Panc1 (cell line): Measurements from ENCODE around the gene PLIN1. TPM values are rescaled to one million over a fixed set of nuclear protein-coding genes. Genes with fewer than 3 reads are reported as not detected.

Source experiments
- ATAC-seq: fragments of 200-7000 bp; cut with Tn5 transposase; 2 replicates; pipeline ENCODE4 v1.9.1; 2020; ENCODE audit warnings: mild to moderate bottlenecking, moderate library complexity
- BruUV-seq: library from RNA; stranded (reverse); fragments of 400-500 nt; replicated peaks from 2 replicates; lab custom pipeline; 2021; lab: Mats Ljungman, UMichigan
- CTCF ChIA-PET: fragments of 300-600 bp; sonication (Branson Sonifier 250); formaldehyde crosslinking; loops from one replicate; lab custom pipeline; 2022; ENCODE audit warnings: antibody characterized with exemption; lab: Charles Lee
- POLR2A ChIA-PET: fragments of 300-600 bp; sonication (Branson Sonifier 250); formaldehyde crosslinking; loops from one replicate; lab custom pipeline; 2022; ENCODE audit warnings: antibody characterized with exemption; lab: Charles Lee
- DNase-seq: peaks from one replicate; pipeline ENCODE4 v3.0.0-alpha.2; 2010; ENCODE audit warnings: low read depth, low spot score
- H3K27ac ChIP-seq: 2 replicates; pipeline ENCODE4 v1.5.1; 2011; ENCODE audit warnings: mild to moderate bottlenecking, low read length, inconsistent platforms
- H3K27me3 ChIP-seq: fragments of 200-500 bp; sonication (Bioruptor generic); 2 replicates; pipeline ENCODE4 v1.6.0; 2014; ENCODE audit warnings: low read length, inconsistent platforms; ENCODE audit not compliant: control insufficient read depth, insufficient read depth
- H3K36me3 ChIP-seq: fragments of 200-500 bp; sonication (Bioruptor generic); 2 replicates; pipeline ENCODE4 v1.5.1; 2014; ENCODE audit warnings: inconsistent platforms, mild to moderate bottlenecking, low read length, moderate library complexity; ENCODE audit not compliant: control insufficient read depth, insufficient read depth
- H3K4me1 ChIP-seq: 2 replicates; pipeline ENCODE4 v1.5.1; 2011; ENCODE audit warnings: inconsistent platforms, mild to moderate bottlenecking, low read length, moderate library complexity; ENCODE audit not compliant: control insufficient read depth, insufficient read depth
- H3K4me3 ChIP-seq, 2 experiments: 2 replicates each; pipeline ENCODE4 v1.5.1; 2011 to 2012; ENCODE audit warnings: low read depth in 2 of 2, low read length in 2 of 2, mild to moderate bottlenecking in 2 of 2, inconsistent platforms in 1 of 2, moderate library complexity in 1 of 2
- H3K9me3 ChIP-seq: fragments of 200-500 bp; sonication (Bioruptor generic); 2 replicates; pipeline ENCODE4 v1.5.1; 2014; ENCODE audit warnings: low read depth, mild to moderate bottlenecking, inconsistent platforms, low read length, moderate library complexity; ENCODE audit not compliant: control insufficient read depth, insufficient read depth
- POLR2AphosphoS5 ChIP-seq: IDR thresholded peaks from 2 replicates; pipeline ENCODE4 v1.6.1; 2012; ENCODE audit warnings: mild to moderate bottlenecking, low read depth, low read length, moderate library complexity
- REST ChIP-seq, 2 experiments: IDR thresholded peaks; 2 replicates each; pipeline ENCODE4 v1.6.1; 2011 to 2012; ENCODE audit warnings: low read depth in 2 of 2, control low read depth in 1 of 2, low read length in 1 of 2, mild to moderate bottlenecking in 1 of 2, moderate library complexity in 1 of 2; ENCODE audit not compliant: insufficient read depth in 1 of 2
- SIN3A ChIP-seq: IDR thresholded peaks from 2 replicates; pipeline ENCODE4 v1.6.1; 2012; ENCODE audit warnings: low read depth, mild to moderate bottlenecking, low read length, moderate library complexity, borderline replicate concordance; ENCODE audit not compliant: insufficient read depth
- TCF7L2 ChIP-seq: IDR thresholded peaks from 2 replicates; pipeline ENCODE4 v1.6.1; 2011; ENCODE audit warnings: mild to moderate bottlenecking, low read depth, low read length, inconsistent platforms
- in situ Hi-C: cut with HindIII; loops from 2 replicates; pipeline ENCODE4 v1.10.0; 2016; ENCODE audit warnings: low sequenced_read_pairs, low pct_unique_long_range_greater_than_20kb
- intact Hi-C: fragments of 100-400 bp; cut with micrococcal nuclease; formaldehyde crosslinking; loops from one replicate; pipeline ENCODE4 v1.10.0; 2022; ENCODE audit not compliant: unreplicated experiment
- total RNA-seq: library from RNA; stranded (reverse); gene quantifications from one replicate; pipeline ENCODE4 v1.2.1, GENCODE V29; 2021; ENCODE audit not compliant: unreplicated experiment
- TF ChIP-seq, protein P1 (sequence below): fragments of 450-650 bp; IDR thresholded peaks from 2 replicates; pipeline ENCODE4 v1.5.1; 2017; ENCODE audit warnings: mild to moderate bottlenecking

Gene PLIN1
- total RNA-seq, 1 experiment from 2014 or later, result 0.44 TPM

DNA sequence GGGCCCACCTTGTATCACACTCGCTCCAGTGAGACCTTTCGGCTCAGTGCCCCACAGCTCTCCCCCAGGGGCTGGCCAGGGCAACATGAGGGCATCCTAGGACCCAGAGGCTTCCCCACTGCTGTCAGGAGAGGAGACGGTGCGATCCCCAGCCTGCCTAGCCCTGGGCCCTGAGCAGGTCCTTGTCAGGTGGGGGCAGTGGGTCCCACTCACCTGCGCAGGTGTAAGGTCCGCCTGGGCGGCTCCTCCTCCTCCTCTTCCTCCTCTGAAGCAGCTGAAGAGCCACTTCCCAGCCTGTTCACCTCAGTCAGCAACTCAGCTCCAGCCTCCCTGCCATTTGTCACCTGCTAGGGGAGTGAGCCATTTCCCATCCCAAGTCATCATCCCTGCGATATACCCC is 33.5 kb downstream of the PLIN1 start:
- ChIA-PET POLR2A (no interaction called here), CTCF (interaction anchor here (0.6 to 0.9 kb wide), 2 partner anchors 23 to 287 kb away, joined by 3 read pairs; no protein-coding TSS in a partner anchor)
- no TSS peak for BruUV-seq
- TF ChIP-seq, protein P1, sequence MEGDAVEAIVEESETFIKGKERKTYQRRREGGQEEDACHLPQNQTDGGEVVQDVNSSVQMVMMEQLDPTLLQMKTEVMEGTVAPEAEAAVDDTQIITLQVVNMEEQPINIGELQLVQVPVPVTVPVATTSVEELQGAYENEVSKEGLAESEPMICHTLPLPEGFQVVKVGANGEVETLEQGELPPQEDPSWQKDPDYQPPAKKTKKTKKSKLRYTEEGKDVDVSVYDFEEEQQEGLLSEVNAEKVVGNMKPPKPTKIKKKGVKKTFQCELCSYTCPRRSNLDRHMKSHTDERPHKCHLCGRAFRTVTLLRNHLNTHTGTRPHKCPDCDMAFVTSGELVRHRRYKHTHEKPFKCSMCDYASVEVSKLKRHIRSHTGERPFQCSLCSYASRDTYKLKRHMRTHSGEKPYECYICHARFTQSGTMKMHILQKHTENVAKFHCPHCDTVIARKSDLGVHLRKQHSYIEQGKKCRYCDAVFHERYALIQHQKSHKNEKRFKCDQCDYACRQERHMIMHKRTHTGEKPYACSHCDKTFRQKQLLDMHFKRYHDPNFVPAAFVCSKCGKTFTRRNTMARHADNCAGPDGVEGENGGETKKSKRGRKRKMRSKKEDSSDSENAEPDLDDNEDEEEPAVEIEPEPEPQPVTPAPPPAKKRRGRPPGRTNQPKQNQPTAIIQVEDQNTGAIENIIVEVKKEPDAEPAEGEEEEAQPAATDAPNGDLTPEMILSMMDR, result no peak
- TF ChIP-seq SIN3A, result no peak
- TF ChIP-seq TCF7L2, result no peak
- TF ChIP-seq REST (IDR thresholded peaks at IDR 0.05; ENCODE audit: insufficient read depth in 1 of 2, low read depth in 2 of 2, low read length in 1 of 2), result no peak
- TF ChIP-seq POLR2AphosphoS5, result no peak
- ATAC-seq (0 out of 2 replicates have a peak, but pooled peaks have one; percentile 12), DNase-seq (no peak)
- in situ Hi-C loops, result no loop called here
- no peak overlapping the region for H3K4me3 ChIP-seq
- H3K27ac ChIP-seq, result no peak overlapping the region
- intact Hi-C loops, result no loop called here
- H3K27me3 ChIP-seq, result no peaks in the 10 kb centered on the region
- H3K9me3 ChIP-seq, result no peaks in the 10 kb centered on the region
- H3K4me1 ChIP-seq, result no peaks in the 10 kb centered on the region
- H3K36me3 ChIP-seq, result no peaks in the 10 kb centered on the region; the same call in 1 of the 2 replicates

DNA sequence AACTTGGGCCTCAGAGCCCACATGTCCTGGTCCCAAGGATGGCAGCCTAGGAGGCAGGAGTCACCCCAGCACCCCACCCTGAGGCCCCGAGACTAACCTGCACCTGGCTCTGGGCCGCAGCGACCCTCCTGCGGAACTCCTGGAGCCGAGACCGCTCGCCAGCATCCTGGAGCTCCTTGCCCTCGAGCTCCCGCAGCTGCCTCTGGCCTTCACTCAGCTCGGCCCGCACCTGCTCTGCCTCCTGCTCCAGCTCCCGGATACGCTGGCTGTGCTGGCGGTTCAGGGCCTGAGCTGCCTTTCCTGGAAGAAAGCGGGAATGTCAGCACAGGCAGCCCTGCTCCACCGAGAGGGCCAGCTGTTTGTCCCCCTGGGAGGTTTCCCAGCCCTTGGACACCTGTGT is 37.1 kb downstream of the PLIN1 start:
- no TSS peak for BruUV-seq
- no peaks in the 10 kb centered on the region for H3K4me1 ChIP-seq
- intact Hi-C loops (no loop called here), in situ Hi-C loops (no loop called here)
- POLR2A ChIA-PET, result no interaction called here
- H3K27me3 ChIP-seq, result no peaks in the 10 kb centered on the region
- H3K27ac ChIP-seq, result no peak overlapping the region
- TF ChIP-seq REST (IDR thresholded peaks at IDR 0.05; ENCODE audit: insufficient read depth in 1 of 2, low read depth in 2 of 2, low read length in 1 of 2) (no peak), TCF7L2 (no peak), POLR2AphosphoS5 (no peak), SIN3A (no peak)
- TF ChIP-seq, protein P1, result no peak
- CTCF ChIA-PET, result no interaction called here
- H3K36me3 ChIP-seq, result no peaks in the 10 kb centered on the region; the same call in 1 of the 2 replicates
- no peak overlapping the region for H3K4me3 ChIP-seq
- ATAC-seq, result 0 out of 2 replicates have a peak, but pooled peaks have one; percentile 17
- H3K9me3 ChIP-seq, result no peaks in the 10 kb centered on the region
- no peak for DNase-seq
